IgD-negative memory B cell (primary cell): ENCODE data around the gene TP63. TPM values are rescaled to one million over a fixed set of nuclear protein-coding genes. Genes with fewer than 3 reads are reported as not detected.
"Not testable (repeated sequence)": the region's sequence is repeated elsewhere in the genome, so short reads cannot be mapped to it uniquely, and the experiment has no call there.

ENCODE experiments used
- H3K27ac Mint-ChIP-seq, 3 donors: one replicate each; pipeline ENCODE4 v1.8.0; 2020 to 2022; ENCODE audit warnings: mild to moderate bottlenecking in 3 of 3, mixed read lengths in 3 of 3, moderate library complexity in 1 of 3
- H3K27me3 Mint-ChIP-seq: one replicate; pipeline ENCODE4 v1.8.0; 2021; ENCODE audit warnings: mixed read lengths
- H3K36me3 Mint-ChIP-seq: one replicate; pipeline ENCODE4 v1.8.0; 2020; ENCODE audit warnings: mild to moderate bottlenecking, mixed read lengths
- H3K4me1 Mint-ChIP-seq, 3 donors: one replicate each; pipeline ENCODE4 v1.8.0; 2020 to 2022; ENCODE audit warnings: mixed read lengths in 3 of 3, mild to moderate bottlenecking in 1 of 3
- H3K4me3 Mint-ChIP-seq, 4 donors: one replicate each; pipeline ENCODE4 v1.8.0; 2020 to 2022; ENCODE audit warnings: mild to moderate bottlenecking in 4 of 4, mixed read lengths in 4 of 4, moderate library complexity in 3 of 4
- H3K9me3 Mint-ChIP-seq, 3 donors: one replicate each; pipeline ENCODE4 v1.8.0; 2020 to 2021; ENCODE audit warnings: mixed read lengths in 3 of 3, mild to moderate bottlenecking in 1 of 3
- polyA plus RNA-seq: library from polyadenylated mRNA; unstranded; fragments of 300-500 nt; fragmentation: Illumina TruSeq; gene quantifications from one replicate; pipeline ENCODE4 v1.2.3, GENCODE V29; 2021

Gene TP63
- polyA plus RNA-seq, 1 donor from 2014 or later = 1.0 TPM

DNA sequence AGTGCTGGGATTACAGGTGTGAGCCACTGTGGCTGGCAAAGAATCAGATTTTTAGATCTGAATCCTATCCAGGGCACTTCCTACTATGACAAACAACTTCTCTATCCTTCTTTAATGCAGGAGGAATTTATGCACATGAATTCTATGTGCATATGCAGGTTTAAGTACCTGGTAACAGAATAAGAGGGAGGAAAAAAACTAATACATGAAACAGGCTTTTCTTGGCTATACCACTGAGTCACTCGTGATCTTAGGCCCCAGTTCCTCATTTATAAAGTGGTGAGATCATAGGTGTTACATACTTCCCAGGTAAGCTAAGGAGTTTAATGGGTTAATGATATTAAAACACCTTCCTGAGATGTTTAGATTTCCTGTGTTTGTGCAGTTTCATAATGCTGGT lies 108.2 kb downstream of the TP63 start:
- Mint-ChIP-seq H3K9me3 (peaks cover 0 to 1% (median under 1%) of the 10 kb centered on the region in 3 donors), H3K4me3 (no peak overlapping the region), H3K36me3 (peaks cover 6% of the 10 kb centered on the region), H3K4me1 (peaks cover 3 to 10% (median 4%) of the 10 kb centered on the region in 3 donors), H3K27ac (no peak overlapping the region), H3K27me3 (peaks cover 8% of the 10 kb centered on the region)

- no peak overlapping the region for H3K27ac Mint-ChIP-seq
- H3K4me1 Mint-ChIP-seq = peaks cover 3 to 10% (median 4%) of the 10 kb centered on the region in 3 donors
- peaks cover 6% of the 10 kb centered on the region for H3K27me3 Mint-ChIP-seq
- peaks cover 6% of the 10 kb centered on the region for H3K36me3 Mint-ChIP-seq
- peaks cover 0 to 5% (median 2%) of the 10 kb centered on the region in 3 donors for H3K9me3 Mint-ChIP-seq
- H3K4me3 Mint-ChIP-seq = no peak overlapping the region
Measured at GRCh38 chr3:189740156-189740555, 109.0 kb downstream of the TP63 start.

DNA sequence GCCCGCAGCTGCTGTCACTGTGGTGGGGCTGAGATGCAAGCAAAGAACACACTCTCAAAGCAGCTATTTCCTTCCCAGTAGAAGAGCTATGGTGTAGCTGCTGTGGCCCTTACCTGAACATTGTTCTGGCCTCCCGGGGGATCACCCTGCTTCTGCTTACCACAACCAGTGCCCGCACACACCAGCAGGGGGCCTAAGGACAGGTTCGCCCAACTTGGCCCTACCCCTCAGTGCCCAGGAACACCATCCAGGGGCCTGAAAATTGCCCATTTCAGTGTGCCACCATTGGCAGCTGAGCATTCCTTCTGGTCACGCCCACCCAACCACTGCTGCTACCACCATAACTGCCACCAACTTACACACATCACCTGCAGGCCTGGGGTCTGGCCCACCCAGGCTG lies 113.0 kb downstream of the TP63 start:
- H3K4me1 Mint-ChIP-seq = peaks cover 0 to 3% (median 2%) of the 10 kb centered on the region in 3 donors
- H3K27me3 Mint-ChIP-seq = peaks cover 6% of the 10 kb centered on the region
- H3K9me3 Mint-ChIP-seq = peaks cover 0 to 9% (median 7%) of the 10 kb centered on the region in 3 donors
- H3K36me3 Mint-ChIP-seq = peaks cover 6% of the 10 kb centered on the region
- no peak overlapping the region for H3K27ac Mint-ChIP-seq
- H3K4me3 Mint-ChIP-seq = no peak overlapping the region

GRCh38 chr3:189745622-189746021 lies 114.4 kb downstream of the TP63 start:
- Mint-ChIP-seq H3K9me3 (peaks cover 0 to 10% (median 9%) of the 10 kb centered on the region in 3 donors), H3K27ac (no peak overlapping the region), H3K36me3 (peaks cover 6% of the 10 kb centered on the region), H3K27me3 (peaks cover 5% of the 10 kb centered on the region), H3K4me1 (peaks cover 0 to 3% (median 2%) of the 10 kb centered on the region in 3 donors), H3K4me3 (no peak overlapping the region)

DNA sequence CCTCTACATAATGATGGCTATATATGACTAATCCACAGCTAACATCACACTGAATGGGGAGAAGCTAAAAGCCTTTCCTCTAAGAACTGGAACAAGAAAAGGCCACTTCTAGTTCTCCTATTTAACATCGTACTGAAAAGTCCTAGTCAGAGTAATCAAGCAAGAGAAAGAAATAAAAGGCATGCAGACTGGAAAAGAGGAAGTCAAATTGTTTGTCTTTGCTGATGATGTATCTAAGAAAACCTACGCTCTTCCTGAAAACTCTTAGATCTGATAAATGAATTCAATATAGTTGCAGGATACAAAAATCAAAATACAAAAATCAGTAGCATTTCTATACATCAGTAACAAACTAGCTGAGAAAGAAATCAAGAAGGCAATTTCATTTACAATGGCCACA lies 116.9 kb downstream of the TP63 start:
- Mint-ChIP-seq H3K9me3 (peaks cover 1 to 10% (median 9%) of the 10 kb centered on the region in 3 donors), H3K4me3 (no peak overlapping the region), H3K27ac (no peak overlapping the region), H3K4me1 (peaks cover 0 to 3% (median 2%) of the 10 kb centered on the region in 3 donors), H3K27me3 (no peaks in the 10 kb centered on the region), H3K36me3 (peaks cover 3% of the 10 kb centered on the region)

GRCh38 chr3:189750972-189751371 lies 119.8 kb downstream of the TP63 start:
- H3K4me1 Mint-ChIP-seq, H3K27me3 Mint-ChIP-seq, H3K9me3 Mint-ChIP-seq, H3K27ac Mint-ChIP-seq, H3K36me3 Mint-ChIP-seq, H3K4me3 Mint-ChIP-seq: not testable (repeated sequence)

GRCh38 chr3:189754356-189754755 lies 123.2 kb downstream of the TP63 start:
- H3K27ac Mint-ChIP-seq = no peak overlapping the region
- H3K36me3 Mint-ChIP-seq = no peaks in the 10 kb centered on the region
- no peaks in the 10 kb centered on the region for H3K27me3 Mint-ChIP-seq
- no peak overlapping the region for H3K4me3 Mint-ChIP-seq
- H3K9me3 Mint-ChIP-seq = peaks cover 2 to 5% (median 2%) of the 10 kb centered on the region in 3 donors
- H3K4me1 Mint-ChIP-seq = peaks cover 0 to 1% (median 0%) of the 10 kb centered on the region in 3 donors

DNA sequence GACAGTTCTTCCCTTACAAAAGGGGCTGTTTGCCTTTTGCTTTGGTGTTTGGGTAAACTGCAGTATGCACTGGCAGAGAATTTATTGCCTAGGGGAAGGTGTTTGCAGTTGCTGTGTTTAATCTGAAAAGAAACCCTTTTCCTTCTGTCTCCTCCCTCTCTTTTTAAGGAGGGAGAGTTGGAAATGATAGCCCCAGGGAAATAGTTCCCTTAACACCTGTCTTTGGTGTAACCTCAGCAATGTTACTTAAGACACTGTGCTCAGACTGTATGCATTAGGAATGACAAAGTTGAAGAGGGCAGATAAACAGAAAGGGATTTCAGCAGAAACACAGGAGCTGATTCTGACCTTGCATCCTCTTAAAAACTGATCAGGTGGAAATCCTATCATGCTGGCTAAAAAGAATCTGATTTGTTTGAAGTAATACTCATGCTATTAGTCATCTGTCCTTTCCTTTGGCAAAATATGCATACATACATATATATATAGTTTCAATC lies 125.4 kb downstream of the TP63 start:
- Mint-ChIP-seq H3K4me3 (no peak overlapping the region), H3K27ac (no peak overlapping the region), H3K27me3 (no peaks in the 10 kb centered on the region), H3K36me3 (no peaks in the 10 kb centered on the region), H3K4me1 (peaks cover 0 to 3% (median 0%) of the 10 kb centered on the region in 3 donors), H3K9me3 (peaks cover 5 to 7% (median 5%) of the 10 kb centered on the region in 3 donors)

- Mint-ChIP-seq H3K4me1 (peaks cover 0 to 3% (median 0%) of the 10 kb centered on the region in 3 donors), H3K27me3 (no peaks in the 10 kb centered on the region), H3K27ac (no peak overlapping the region), H3K4me3 (no peak overlapping the region), H3K36me3 (no peaks in the 10 kb centered on the region), H3K9me3 (peaks cover 5 to 7% (median 5%) of the 10 kb centered on the region in 3 donors)
Measured at GRCh38 chr3:189758186-189758585, 127.0 kb downstream of the TP63 start.

- Mint-ChIP-seq H3K9me3 (peaks cover 0 to 4% (median under 1%) of the 10 kb centered on the region in 3 donors), H3K4me1 (no peaks in the 10 kb centered on the region), H3K27me3 (no peaks in the 10 kb centered on the region), H3K27ac (no peak overlapping the region), H3K4me3 (no peak overlapping the region), H3K36me3 (peaks cover 2% of the 10 kb centered on the region)
Measured at GRCh38 chr3:189766416-189766815, 135.2 kb downstream of the TP63 start.

GRCh38 chr3:189771842-189772450 lies 140.8 kb downstream of the TP63 start:
- H3K36me3 Mint-ChIP-seq = no peaks in the 10 kb centered on the region
- peaks cover 0 to 1% (median 0%) of the 10 kb centered on the region in 3 donors for H3K4me1 Mint-ChIP-seq
- H3K4me3 Mint-ChIP-seq = no peak overlapping the region
- H3K9me3 Mint-ChIP-seq = no peaks in the 10 kb centered on the region
- no peak overlapping the region for H3K27ac Mint-ChIP-seq
- no peaks in the 10 kb centered on the region for H3K27me3 Mint-ChIP-seq

DNA sequence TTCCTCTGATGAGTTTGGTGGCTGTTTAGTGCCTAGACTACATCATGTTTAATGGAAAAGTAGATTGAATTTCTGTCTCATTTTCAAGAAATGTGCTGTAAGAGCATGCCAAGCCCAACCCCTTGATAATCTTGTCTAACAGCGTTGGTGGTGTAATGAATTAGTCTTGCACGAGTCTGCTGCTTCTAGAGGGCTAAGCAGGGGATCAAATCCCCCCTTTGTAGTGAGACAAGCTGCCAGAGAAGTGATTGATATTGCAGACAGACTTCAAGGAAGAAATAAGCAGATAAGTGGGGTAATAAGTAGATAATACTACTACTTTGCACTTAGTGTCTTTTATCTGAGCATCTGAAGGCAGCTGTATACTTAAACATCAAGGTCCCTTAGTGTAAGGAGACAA lies 141.4 kb downstream of the TP63 start:
- H3K9me3 Mint-ChIP-seq = no peaks in the 10 kb centered on the region
- H3K4me1 Mint-ChIP-seq = peaks cover 0 to 1% (median 0%) of the 10 kb centered on the region in 3 donors
- peaks cover 1% of the 10 kb centered on the region for H3K27me3 Mint-ChIP-seq
- H3K27ac Mint-ChIP-seq = no peak overlapping the region
- no peaks in the 10 kb centered on the region for H3K36me3 Mint-ChIP-seq
- no peak overlapping the region for H3K4me3 Mint-ChIP-seq

DNA sequence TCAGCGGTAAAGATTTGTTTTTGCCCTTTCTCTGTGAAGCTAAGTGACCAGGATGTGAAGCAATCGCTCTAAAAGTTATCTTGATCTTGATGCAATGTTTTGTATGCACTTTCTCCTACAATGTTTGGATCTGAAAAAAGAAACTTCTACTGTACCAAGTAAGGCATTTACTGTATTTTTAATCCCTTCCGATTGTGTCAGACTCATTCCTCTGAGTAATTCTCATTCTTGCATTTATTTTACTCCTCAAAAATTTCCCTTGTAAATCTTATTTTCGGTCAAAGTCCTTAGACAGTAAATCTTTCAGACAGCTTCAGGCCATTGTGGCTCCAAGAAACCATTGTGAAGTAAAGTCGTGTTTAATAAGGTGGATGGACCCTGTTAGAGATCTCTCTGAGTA lies 141.9 kb downstream of the TP63 start:
- no peaks in the 10 kb centered on the region for H3K9me3 Mint-ChIP-seq
- no peak overlapping the region for H3K4me3 Mint-ChIP-seq
- H3K36me3 Mint-ChIP-seq = no peaks in the 10 kb centered on the region
- H3K27me3 Mint-ChIP-seq = peaks cover 1% of the 10 kb centered on the region
- H3K4me1 Mint-ChIP-seq = peaks cover 0 to 1% (median 0%) of the 10 kb centered on the region in 3 donors
- H3K27ac Mint-ChIP-seq = no peak overlapping the region

GRCh38 chr3:189776149-189776824 lies 145.1 kb downstream of the TP63 start:
- Mint-ChIP-seq H3K27me3 (peaks cover 1% of the 10 kb centered on the region), H3K9me3 (no peaks in the 10 kb centered on the region), H3K4me3 (no peak overlapping the region), H3K36me3 (no peaks in the 10 kb centered on the region), H3K27ac (peak overlapping the region in 1 of 3 donors; percentile 1), H3K4me1 (peaks cover 0 to 5% (median 0%) of the 10 kb centered on the region in 3 donors)

GRCh38 chr3:189778340-189778950 lies 147.3 kb downstream of the TP63 start:
- H3K36me3 Mint-ChIP-seq = no peaks in the 10 kb centered on the region
- no peak overlapping the region for H3K4me3 Mint-ChIP-seq
- peak overlapping the region in 1 of 3 donors; percentile 0 for H3K27ac Mint-ChIP-seq
- peaks cover 1% of the 10 kb centered on the region for H3K27me3 Mint-ChIP-seq
- H3K9me3 Mint-ChIP-seq = no peaks in the 10 kb centered on the region
- H3K4me1 Mint-ChIP-seq = peaks cover 0 to 5% (median 0%) of the 10 kb centered on the region in 3 donors
